DMS79 (cell line): ENCODE results near the gene BAG1.

Source experiments
- DNase-seq: peaks from one replicate; lab custom pipeline; 2025; lab: John Stamatoyannopoulos, UW

Gene BAG1

GRCh38 chr9:33273266-33273971 is 8.9 kb upstream of the BAG1 start:
- no peak for DNase-seq

- DNase-seq: no peak
These were observed 7.6 kb upstream of the BAG1 start for GRCh38 chr9:33272061-33272460.

GRCh38 chr9:33270146-33270545 is 5.6 kb upstream of the BAG1 start:
- DNase-seq: no peak

GRCh38 chr9:33267151-33267767 is 2.8 kb upstream of the BAG1 start:
- DNase-seq: no peak

GRCh38 chr9:33265211-33265865 is 830 bp upstream of the BAG1 start:
- DNase-seq: no peak

GRCh38 chr9:33264003-33264472 is 470 bp downstream of the BAG1 start:
- no peak for DNase-seq

- no peak for DNase-seq
These were observed 1.1 kb downstream of the BAG1 start for GRCh38 chr9:33263131-33264002.

- DNase-seq: no peak
These were observed 4.1 kb downstream of the BAG1 start for GRCh38 chr9:33260372-33260771.

GRCh38 chr9:33257276-33257675 is 7.2 kb downstream of the BAG1 start:
- no peak for DNase-seq

- DNase-seq: no peak
These were observed 8.3 kb downstream of the BAG1 start for GRCh38 chr9:33256236-33256635.

GRCh38 chr9:33255471-33255870 is 9.0 kb downstream of the BAG1 start:
- no peak for DNase-seq

GRCh38 chr9:33255014-33255413 is 9.5 kb downstream of the BAG1 start:
- DNase-seq: no peak

- no peak for DNase-seq
These were observed 10.3 kb downstream of the BAG1 start for GRCh38 chr9:33254211-33254610.

- DNase-seq: no peak
These were observed 14.0 kb downstream of the BAG1 start for GRCh38 chr9:33250458-33250995.

GRCh38 chr9:33249983-33250382 is 14.5 kb downstream of the BAG1 start:
- no peak for DNase-seq

GRCh38 chr9:33249087-33249658 is 15.3 kb downstream of the BAG1 start:
- DNase-seq: no peak

GRCh38 chr9:33248606-33249005 is 15.9 kb downstream of the BAG1 start:
- no peak for DNase-seq

- DNase-seq: no peak
These were observed 18.1 kb downstream of the BAG1 start for GRCh38 chr9:33246269-33246860.

- DNase-seq: no peak
These were observed 19.2 kb downstream of the BAG1 start for GRCh38 chr9:33245341-33245740.

GRCh38 chr9:33244137-33244784 is 20.2 kb downstream of the BAG1 start:
- DNase-seq: no peak
